HG02798 (cell line): ENCODE results near the gene PTTG1IP.

Source experiments
- ATAC-seq: cut with Tn5 transposase; IDR thresholded peaks from one replicate; pipeline ENCODE4 v1.9.1; 2021; ENCODE audit warnings: mild to moderate bottlenecking; ENCODE audit not compliant: unreplicated experiment, poor library complexity

PTTG1IP gene

DNA sequence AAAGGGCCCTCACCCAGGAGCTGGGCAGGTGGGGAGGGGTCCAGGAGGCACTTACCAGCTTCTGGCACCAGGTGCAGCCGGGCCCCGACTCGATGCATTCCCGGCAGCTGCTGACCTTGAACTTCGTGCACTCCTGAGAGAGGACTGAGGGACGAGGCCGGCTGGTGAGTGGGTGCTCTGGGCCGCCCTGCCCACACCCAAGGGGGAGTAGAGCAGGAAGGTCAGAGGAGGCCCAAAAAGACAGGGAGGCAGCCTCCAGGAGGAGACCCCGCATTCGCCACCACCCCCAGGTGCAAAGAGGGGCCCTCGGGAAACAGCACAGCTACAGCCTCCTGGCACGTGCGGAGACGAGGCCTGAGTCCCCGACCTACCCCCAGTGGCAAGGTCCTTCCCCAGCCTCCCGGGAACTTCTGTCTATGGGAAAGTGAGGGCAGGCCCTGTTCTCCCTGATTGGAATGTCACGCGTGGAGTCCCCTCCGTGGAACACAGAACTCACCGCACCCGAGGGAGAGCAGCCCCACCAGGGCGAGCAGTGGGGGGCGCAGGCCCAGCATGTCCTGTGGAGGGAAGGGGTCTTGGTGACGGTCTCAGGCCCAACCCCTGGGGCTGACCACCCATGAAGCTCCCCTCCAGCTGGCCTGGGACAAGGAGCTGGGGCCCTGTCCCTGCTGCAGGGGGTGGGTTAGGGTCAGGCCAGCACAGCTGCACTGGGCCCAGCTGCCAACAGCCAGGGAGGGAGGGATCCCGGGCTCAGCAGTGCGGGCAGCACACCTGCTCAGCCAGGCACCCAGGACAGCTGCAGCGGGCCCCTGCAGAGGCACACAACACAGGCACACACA, 37.0 kb upstream of the PTTG1IP start:
- no peak for ATAC-seq

GRCh38 chr21:44909719-44910118, 36.2 kb upstream of the PTTG1IP start:
- ATAC-seq, result no peak

GRCh38 chr21:44908908-44909307, 35.4 kb upstream of the PTTG1IP start:
- ATAC-seq, result no peak

DNA sequence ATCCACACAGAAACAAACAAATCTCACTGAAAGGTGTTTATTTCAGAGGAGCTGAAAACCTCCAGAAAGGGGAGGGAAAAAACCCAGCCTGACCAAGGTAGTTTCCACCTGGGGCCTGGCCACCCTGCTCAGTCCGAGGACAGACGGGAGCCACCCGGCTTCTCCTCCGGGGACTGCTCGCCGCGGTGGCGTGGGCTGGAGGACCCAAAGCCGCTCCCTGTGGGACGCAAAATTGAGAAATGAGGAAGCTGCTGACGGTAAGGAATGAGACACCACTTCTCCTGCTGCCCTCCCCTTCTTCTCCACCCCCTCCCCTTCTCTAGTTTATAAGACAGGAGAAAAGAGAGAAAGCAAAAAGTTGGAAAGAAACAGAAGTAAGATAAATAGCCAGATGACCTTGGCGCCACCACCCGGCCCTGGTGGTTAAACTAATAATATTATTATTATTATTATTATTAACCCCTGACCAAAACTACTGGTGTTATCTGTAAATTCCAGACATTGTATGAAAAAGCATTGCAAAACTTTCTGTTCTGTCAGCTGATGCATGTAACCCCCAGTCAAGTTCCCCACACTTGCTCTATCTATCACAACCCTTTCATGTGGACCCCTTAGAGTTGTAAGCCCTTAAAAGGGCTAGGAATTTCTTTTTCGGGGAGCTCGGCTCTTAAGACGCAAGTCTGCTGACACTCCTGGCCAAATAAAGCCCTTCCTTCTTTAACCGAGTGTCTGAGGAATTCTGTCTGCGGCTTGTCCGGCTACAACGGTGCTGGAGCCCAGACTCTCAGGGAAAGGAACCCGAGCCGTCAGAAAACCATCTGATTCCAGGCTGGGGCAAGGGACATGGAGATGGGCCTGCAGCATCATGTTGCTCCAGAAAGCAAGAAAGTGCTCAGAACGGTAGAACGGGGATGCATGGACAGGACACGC, 34.7 kb upstream of the PTTG1IP start:
- ATAC-seq, result no peak

GRCh38 chr21:44907225-44907965, 33.9 kb upstream of the PTTG1IP start:
- no peak for ATAC-seq

DNA sequence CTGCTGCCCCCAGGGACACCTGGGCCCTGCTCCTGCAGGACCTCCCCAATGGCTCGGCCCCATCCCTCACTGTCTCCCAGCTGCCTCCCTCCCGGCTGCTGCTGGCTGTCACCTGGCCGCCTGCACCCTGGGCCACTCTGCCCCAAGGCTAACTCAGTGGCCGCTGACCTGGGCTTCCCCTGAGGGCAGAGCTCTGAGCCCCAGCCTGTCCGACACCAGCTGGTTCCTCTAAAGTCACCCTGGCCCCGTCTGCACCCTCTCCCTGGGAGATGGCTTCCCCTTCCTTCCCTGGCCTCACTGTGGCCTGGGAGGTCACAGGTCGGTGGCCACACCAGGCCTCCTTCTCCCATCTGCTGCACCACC, 32.2 kb upstream of the PTTG1IP start:
- ATAC-seq, result no peak

DNA sequence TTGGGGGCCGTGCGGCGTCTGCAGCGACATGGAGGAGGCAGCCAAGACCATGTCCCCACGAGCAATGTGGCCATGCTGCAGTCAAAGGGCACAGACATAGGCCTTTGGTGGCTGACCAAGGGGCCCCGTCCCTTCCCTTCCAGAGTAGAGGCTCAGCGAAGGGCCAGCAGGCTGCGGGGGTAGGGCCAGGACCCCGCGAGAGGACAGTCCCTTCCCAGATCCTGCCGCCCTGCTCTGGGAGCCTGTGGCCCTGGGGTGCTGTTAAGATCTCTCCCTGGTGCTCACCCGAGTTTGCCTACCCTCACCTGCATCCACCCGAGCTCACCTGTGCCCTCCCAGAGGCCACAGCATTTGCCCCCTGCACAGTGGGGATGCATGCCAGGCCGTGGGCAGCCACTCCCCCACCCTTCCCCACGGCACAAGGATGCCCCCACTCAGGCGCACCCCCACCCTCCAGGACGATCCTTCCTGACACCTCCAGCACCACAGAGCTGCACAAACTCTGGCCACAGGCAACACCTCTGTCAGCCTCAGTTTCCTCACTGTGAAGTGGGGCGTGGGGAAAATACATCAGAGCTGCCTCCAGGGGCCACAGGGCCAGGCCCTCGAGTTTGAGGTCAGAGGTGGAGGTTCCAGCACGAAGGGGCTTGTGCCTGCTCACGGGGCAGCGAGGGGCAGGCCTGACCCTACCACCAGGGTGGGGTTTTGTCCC, 31.7 kb upstream of the PTTG1IP start:
- no peak for ATAC-seq

GRCh38 chr21:44904141-44904923, 30.8 kb upstream of the PTTG1IP start:
- ATAC-seq, result no peak

- ATAC-seq, result no peak
Observed at GRCh38 chr21:44903689-44904088, 30.2 kb upstream of the PTTG1IP start.

DNA sequence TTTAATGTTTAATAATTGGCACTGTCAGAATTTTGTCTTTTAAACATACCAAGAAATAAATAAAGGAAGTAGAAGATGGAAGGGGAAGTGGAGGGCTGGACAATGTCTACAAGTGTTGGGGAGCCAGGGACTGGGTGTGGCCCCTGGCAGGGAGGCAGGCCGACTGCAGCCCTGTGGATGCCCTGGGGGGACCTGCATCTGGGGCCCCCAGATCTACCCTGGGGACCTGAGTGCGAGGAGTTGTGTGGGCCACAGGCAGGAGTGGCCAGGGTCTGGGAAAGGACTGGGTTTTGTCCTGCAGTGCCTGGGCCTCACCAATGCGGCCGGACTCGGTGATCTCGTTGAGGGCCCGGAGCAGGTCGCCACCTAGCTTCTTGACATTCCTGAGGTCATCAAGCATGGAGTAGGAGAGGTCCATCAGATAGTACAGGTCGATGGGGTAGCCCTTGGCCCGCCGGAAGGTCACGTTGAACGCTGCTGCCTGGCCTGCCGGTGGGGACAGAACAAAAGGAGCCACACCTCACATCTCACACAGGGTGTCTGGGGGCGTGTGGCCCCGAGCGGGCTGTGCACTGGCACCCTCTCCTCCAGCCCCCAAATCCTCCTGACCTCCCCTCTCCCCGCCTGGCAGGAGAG, 29.7 kb upstream of the PTTG1IP start:
- no peak for ATAC-seq

- no peak for ATAC-seq
Observed at GRCh38 chr21:44902268-44903049, 29.0 kb upstream of the PTTG1IP start.

DNA sequence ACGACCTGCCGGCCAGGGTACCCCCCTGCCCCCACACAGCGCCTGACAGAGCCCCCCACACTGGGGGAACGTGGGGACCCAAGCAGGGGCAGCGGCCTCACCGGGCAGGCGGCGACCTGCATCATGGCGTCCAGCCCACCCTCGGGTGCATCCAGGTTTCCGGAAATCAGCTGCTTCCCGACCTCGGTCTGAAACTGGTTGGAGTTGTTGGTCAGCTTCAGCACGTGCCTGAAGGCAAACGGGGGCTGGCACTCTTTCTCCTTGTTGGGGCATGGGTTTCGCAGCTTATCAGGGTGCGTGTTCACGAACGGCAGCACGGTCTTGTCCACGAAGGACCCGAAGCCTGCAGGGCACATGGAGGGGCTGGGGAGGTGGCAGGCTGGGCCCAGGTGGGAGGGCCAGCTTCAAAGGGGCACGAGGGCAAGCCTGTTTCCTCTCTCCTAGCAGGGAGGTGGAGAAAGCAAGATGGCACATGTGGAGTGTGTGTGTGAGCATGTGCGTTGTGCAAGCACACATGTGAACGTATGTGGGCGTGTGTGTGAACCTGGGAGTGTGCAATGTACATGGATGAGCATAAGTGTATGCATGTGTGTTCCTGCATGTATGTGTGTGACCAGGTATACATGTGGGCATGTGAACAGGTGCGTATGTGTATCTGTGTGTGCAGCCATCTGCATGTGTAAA, 28.0 kb upstream of the PTTG1IP start:
- no peak for ATAC-seq

GRCh38 chr21:44900559-44901251, 27.2 kb upstream of the PTTG1IP start:
- no peak for ATAC-seq

- no peak for ATAC-seq
Observed at GRCh38 chr21:44899768-44900558, 26.5 kb upstream of the PTTG1IP start.

GRCh38 chr21:44898851-44899767, 25.6 kb upstream of the PTTG1IP start:
- no peak for ATAC-seq
